Iris pigment epithelial cell (primary cell): ENCODE measurements around the gene ANGPT4.
"Not testable (repeated sequence)": the region's sequence is repeated elsewhere in the genome, so short reads cannot be mapped to it uniquely, and the experiment has no call there.

Source experiments
- DNase-seq: peaks from one replicate; pipeline ENCODE4 v3.0.0-alpha.2; 2011; ENCODE audit warnings: low read depth

The ANGPT4 gene

GRCh38 chr20:842547-842940 lies 73.6 kb downstream of the ANGPT4 start:
- DNase-seq: no peak

- DNase-seq: no peak
These were observed 74.3 kb downstream of the ANGPT4 start for GRCh38 chr20:841568-842546.

GRCh38 chr20:840858-841567 lies 75.1 kb downstream of the ANGPT4 start:
- DNase-seq: peak; percentile 18

GRCh38 chr20:840503-840857 lies 75.7 kb downstream of the ANGPT4 start:
- DNase-seq: no peak

GRCh38 chr20:839626-840025 lies 76.5 kb downstream of the ANGPT4 start:
- DNase-seq: no peak

GRCh38 chr20:839015-839414 lies 77.1 kb downstream of the ANGPT4 start:
- DNase-seq: no peak

GRCh38 chr20:836190-836589 lies 79.9 kb downstream of the ANGPT4 start:
- no peak for DNase-seq

- DNase-seq: no peak
These were observed 80.5 kb downstream of the ANGPT4 start for GRCh38 chr20:835608-836045.

- DNase-seq: no peak
These were observed 81.9 kb downstream of the ANGPT4 start for GRCh38 chr20:834151-834746.

GRCh38 chr20:833450-834150 lies 82.5 kb downstream of the ANGPT4 start, which contains the start of gene FAM110A:
FAM110A (plus strand) TSS chr20:833715; CDS start chr20:844805, 11,090 bp downstream.
- peak; percentile 96 for DNase-seq

GRCh38 chr20:833121-833449 lies 83.0 kb downstream of the ANGPT4 start:
- no peak for DNase-seq

GRCh38 chr20:831956-832355 lies 84.2 kb downstream of the ANGPT4 start:
- no peak for DNase-seq

- DNase-seq: no peak
These were observed 84.9 kb downstream of the ANGPT4 start for GRCh38 chr20:831251-831650.

- DNase-seq: peak; percentile 28
These were observed 86.1 kb downstream of the ANGPT4 start for GRCh38 chr20:830011-830521.

GRCh38 chr20:829551-829950 lies 86.6 kb downstream of the ANGPT4 start:
- peak; percentile 28 for DNase-seq

GRCh38 chr20:828987-829386 lies 87.1 kb downstream of the ANGPT4 start:
- DNase-seq: no peak

GRCh38 chr20:827981-828380 lies 88.2 kb downstream of the ANGPT4 start:
- not testable (repeated sequence) for DNase-seq

GRCh38 chr20:826695-827323 lies 89.3 kb downstream of the ANGPT4 start:
- no peak for DNase-seq

- no peak for DNase-seq
These were observed 90.3 kb downstream of the ANGPT4 start for GRCh38 chr20:825710-826421.

GRCh38 chr20:824916-825315 lies 91.2 kb downstream of the ANGPT4 start:
- no peak for DNase-seq

GRCh38 chr20:824490-824889 lies 91.6 kb downstream of the ANGPT4 start:
- no peak for DNase-seq
